Measurements from ENCODE around the gene E2F7.

Gene E2F7

DNA sequence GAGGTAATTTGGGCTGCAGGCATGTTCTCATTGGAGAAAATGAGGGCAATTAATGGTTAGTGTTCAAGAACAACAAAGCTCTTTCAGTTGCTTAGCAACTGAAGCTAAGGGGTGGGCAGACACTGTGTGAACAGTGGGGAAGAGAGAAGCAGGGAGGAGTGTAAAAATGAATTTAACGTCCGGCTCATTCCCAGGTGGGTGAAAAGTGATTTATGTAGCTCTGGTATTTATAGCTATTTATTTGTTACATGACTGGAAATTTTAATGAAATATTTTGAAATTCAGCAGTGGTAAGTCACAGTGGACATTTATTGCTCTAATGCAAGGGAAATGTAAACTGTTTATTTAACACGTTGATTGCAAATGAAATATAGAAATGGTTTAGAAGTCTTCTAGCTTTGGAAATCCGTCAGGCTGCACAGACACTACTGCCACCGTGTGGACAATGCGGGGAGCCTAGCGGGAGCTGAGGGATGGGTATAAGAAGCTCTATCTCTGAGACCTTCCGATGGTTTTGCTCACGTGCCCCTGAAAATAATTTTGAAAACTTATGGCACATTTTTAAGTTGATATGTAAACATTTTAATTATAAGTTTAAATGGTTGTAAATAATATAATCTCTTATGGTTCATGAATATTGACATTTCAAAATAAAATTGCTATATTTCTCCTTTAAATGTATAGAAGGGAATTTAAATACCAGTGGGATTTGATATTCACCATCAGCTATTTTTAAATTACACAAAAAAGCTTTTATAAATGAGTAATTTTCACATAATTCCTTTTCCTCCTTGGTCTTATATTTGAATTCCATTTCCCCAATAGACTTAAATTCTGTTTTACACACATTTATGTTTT lies 54.4 kb downstream of the E2F7 start:
- Histone ChIP-seq H3K9ac (ENCODE audit: low read depth, low read length) (no peak overlapping the region), H3K27me3 (ENCODE audit: control insufficient read depth, insufficient read depth, low read length) (no peaks in the 10 kb centered on the region), H3K9me3 (ENCODE audit: control insufficient read depth, insufficient read depth, low read length) (no peaks in the 10 kb centered on the region), H3K36me3 (ENCODE audit: control insufficient read depth, insufficient read depth, low read length) (no peaks in the 10 kb centered on the region), H3K4me1 (ENCODE audit: control insufficient read depth, insufficient read depth, low read length) (no peaks in the 10 kb centered on the region), H3K4me3 (ENCODE audit: low read depth, low read length) (no peak overlapping the region)

DNA sequence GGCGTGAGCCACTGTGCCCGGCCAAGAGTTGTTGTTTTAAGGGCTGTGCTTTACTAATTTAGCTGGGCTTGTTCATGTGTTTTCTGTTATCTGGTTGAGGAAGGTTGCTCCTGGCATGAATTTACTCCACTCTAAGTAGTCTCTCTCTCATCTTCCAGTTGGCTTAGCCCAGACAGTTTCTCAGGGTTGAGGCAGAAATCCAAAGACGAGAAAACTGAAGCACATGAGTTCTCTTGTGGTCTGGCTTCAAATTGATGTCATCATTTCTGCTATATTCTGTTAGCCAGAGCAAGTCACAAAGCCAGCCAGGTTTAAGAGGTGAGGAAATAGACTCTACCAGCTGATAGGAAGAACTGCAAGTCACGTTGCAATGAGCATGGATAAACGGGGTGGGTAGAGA lies 57.9 kb downstream of the E2F7 start:
- no peaks in the 10 kb centered on the region for H3K36me3 ChIP-seq (ENCODE audit: control insufficient read depth, insufficient read depth, low read length)
- H3K4me1 ChIP-seq (ENCODE audit: control insufficient read depth, insufficient read depth, low read length): no peaks in the 10 kb centered on the region
- no peaks in the 10 kb centered on the region for H3K27me3 ChIP-seq (ENCODE audit: control insufficient read depth, insufficient read depth, low read length)
- H3K9me3 ChIP-seq (ENCODE audit: control insufficient read depth, insufficient read depth, low read length): no peaks in the 10 kb centered on the region
- no peak overlapping the region for H3K9ac ChIP-seq (ENCODE audit: low read depth, low read length)
- H3K4me3 ChIP-seq (ENCODE audit: low read depth, low read length): no peak overlapping the region

DNA sequence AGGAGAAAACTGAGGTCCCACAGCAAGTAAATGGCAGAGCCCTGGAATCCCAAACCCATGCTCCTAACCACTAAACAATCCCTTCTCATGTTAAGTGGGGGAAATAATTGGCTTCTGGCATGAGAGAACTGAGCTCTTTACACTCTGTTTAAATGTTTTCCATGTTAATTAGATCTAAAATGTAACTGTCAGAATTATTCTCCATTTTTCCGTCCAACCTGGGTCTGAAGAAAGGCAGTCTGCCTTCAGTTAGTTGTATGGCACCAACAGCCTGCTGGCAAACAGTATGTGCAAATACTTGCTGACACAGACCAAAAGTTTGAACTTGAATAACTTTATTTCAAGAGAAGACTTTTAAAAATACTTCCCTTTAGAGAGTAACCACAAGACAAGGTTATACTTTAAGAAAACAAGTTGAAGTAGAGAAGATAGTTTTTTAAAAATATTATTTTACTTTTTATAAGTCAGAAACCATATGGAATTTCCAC lies 59.7 kb downstream of the E2F7 start:
- Histone ChIP-seq H3K27me3 (ENCODE audit: control insufficient read depth, insufficient read depth, low read length) (no peaks in the 10 kb centered on the region), H3K4me1 (ENCODE audit: control insufficient read depth, insufficient read depth, low read length) (no peaks in the 10 kb centered on the region), H3K4me3 (ENCODE audit: low read depth, low read length) (no peak overlapping the region), H3K9ac (ENCODE audit: low read depth, low read length) (no peak overlapping the region), H3K36me3 (ENCODE audit: control insufficient read depth, insufficient read depth, low read length) (no peaks in the 10 kb centered on the region), H3K9me3 (ENCODE audit: control insufficient read depth, insufficient read depth, low read length) (no peaks in the 10 kb centered on the region)

DNA sequence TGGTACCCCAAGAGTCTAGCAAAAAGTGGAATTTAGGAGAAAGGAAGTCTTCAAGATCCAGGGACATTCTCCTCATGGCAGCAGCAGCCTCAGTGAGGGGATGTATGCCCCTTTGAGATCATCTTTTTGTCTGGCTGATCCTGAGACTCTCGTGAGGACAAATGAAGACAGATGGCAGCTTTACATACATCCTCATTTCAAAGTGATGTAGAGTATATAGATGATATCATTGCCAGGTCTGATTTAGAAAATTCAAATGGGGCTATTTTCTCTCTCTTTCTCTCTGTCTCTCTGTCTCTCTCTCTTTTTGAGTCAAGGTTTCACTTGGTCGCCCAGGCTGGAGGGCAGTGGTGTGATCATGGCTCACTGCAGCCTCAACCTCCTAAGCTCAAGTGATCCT lies 61.5 kb downstream of the E2F7 start:
- Histone ChIP-seq H3K36me3 (ENCODE audit: control insufficient read depth, insufficient read depth, low read length) (no peaks in the 10 kb centered on the region), H3K9ac (ENCODE audit: low read depth, low read length) (no peak overlapping the region), H3K4me3 (ENCODE audit: low read depth, low read length) (no peak overlapping the region), H3K4me1 (ENCODE audit: control insufficient read depth, insufficient read depth, low read length) (no peaks in the 10 kb centered on the region), H3K27me3 (ENCODE audit: control insufficient read depth, insufficient read depth, low read length) (no peaks in the 10 kb centered on the region), H3K9me3 (ENCODE audit: control insufficient read depth, insufficient read depth, low read length) (no peaks in the 10 kb centered on the region)

DNA sequence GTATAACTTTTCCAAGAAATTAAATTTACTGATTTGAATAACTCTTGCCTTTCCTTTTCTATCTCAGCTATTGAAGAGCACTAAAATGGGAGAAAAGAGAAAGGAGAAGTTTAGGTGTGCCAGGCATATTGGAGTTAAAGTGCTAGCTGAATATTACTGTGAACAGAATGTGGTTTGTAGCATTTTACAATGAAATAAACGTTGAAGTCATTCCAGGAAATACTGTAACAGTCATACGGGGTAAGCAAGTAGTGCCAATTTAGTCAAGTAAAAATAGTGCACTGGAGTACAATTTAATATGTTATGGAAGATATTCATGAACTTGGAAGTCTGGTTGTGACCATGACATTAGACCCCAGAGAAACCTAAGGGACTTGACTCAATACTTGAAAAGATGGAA lies 62.1 kb downstream of the E2F7 start:
- no peak overlapping the region for H3K9ac ChIP-seq (ENCODE audit: low read depth, low read length)
- no peaks in the 10 kb centered on the region for H3K27me3 ChIP-seq (ENCODE audit: control insufficient read depth, insufficient read depth, low read length)
- no peak overlapping the region for H3K4me3 ChIP-seq (ENCODE audit: low read depth, low read length)
- H3K36me3 ChIP-seq (ENCODE audit: control insufficient read depth, insufficient read depth, low read length): no peaks in the 10 kb centered on the region
- H3K4me1 ChIP-seq (ENCODE audit: control insufficient read depth, insufficient read depth, low read length): no peaks in the 10 kb centered on the region
- no peaks in the 10 kb centered on the region for H3K9me3 ChIP-seq (ENCODE audit: control insufficient read depth, insufficient read depth, low read length)

DNA sequence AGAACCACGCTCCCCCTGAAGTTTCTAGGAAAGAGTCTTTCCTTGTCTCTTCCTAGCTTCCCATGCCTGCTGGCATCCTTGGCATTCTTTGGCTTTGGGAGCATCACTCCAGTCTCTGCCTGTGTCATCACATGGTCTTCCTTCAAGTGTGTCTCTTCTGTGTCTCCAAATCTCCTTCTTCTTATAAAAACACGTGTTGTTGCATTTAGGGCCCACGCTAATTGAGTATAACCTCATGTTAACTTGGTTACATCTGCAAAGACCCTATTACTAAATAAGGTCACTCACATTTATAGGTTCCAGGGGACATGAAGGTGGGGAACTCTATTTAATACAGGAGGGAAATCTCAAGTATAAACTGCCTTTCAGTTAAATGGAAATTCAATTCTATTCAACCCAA lies 63.0 kb downstream of the E2F7 start:
- H3K9me3 ChIP-seq (ENCODE audit: control insufficient read depth, insufficient read depth, low read length): no peaks in the 10 kb centered on the region
- no peaks in the 10 kb centered on the region for H3K36me3 ChIP-seq (ENCODE audit: control insufficient read depth, insufficient read depth, low read length)
- H3K4me1 ChIP-seq (ENCODE audit: control insufficient read depth, insufficient read depth, low read length): no peaks in the 10 kb centered on the region
- H3K9ac ChIP-seq (ENCODE audit: low read depth, low read length): no peak overlapping the region
- H3K27me3 ChIP-seq (ENCODE audit: control insufficient read depth, insufficient read depth, low read length): no peaks in the 10 kb centered on the region
- H3K4me3 ChIP-seq (ENCODE audit: low read depth, low read length): no peak overlapping the region

DNA sequence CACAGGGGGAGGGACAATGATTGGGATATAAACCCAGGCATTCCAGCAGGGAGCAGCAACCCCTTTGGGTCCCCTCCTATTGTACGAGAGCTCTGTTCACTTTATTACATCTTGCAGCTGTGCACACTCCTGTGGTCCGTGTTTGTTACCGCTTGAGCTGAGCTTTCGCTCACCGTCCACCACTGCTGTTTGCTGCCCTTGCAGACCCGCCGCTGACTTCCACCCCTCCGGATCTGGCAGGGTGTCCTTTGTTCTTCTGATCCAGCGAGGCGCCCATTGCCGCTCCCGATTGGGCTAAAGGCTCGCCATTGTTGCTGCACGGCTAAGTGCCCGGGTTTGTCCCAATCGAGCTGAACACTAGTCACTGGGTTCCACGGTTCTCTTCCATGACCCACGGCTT lies 64.1 kb downstream of the E2F7 start:
- H3K36me3 ChIP-seq (ENCODE audit: control insufficient read depth, insufficient read depth, low read length): no peaks in the 10 kb centered on the region
- H3K4me1 ChIP-seq (ENCODE audit: control insufficient read depth, insufficient read depth, low read length): no peaks in the 10 kb centered on the region
- H3K9me3 ChIP-seq (ENCODE audit: control insufficient read depth, insufficient read depth, low read length): no peaks in the 10 kb centered on the region
- no peaks in the 10 kb centered on the region for H3K27me3 ChIP-seq (ENCODE audit: control insufficient read depth, insufficient read depth, low read length)
- no peak overlapping the region for H3K9ac ChIP-seq (ENCODE audit: low read depth, low read length)
- H3K4me3 ChIP-seq (ENCODE audit: low read depth, low read length): no peak overlapping the region

DNA sequence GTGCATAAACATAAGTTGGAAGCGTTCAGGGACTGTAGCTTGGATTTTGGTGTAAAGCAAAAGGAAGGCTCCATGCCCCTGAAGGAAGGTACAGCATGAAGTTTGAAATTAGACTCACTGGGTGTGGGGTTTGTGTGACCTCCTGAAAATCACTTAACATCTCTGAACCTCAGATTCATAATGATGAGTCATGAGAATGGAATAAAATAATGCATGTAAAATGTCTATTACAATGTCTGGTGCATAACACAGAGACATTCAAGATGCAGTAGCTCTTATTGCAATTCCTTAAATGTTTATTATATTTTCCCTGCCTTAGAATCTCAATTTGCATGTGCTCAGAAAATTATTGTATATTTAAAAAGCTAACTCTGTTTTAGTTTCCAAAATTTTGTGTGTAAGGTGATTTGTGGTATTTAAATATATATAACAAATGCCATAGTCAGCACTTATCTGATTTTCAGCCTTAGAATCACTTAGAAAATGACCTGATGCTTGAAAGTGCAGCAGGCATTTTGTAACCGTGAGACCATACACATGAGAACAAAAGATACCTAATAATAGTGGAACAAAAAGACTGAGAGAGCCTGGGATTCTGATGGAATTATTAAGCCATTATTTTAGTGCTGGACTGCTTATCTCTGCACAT lies 66.3 kb downstream of the E2F7 start:
- H3K36me3 ChIP-seq (ENCODE audit: control insufficient read depth, insufficient read depth, low read length): no peaks in the 10 kb centered on the region
- H3K9ac ChIP-seq (ENCODE audit: low read depth, low read length): no peak overlapping the region
- no peaks in the 10 kb centered on the region for H3K9me3 ChIP-seq (ENCODE audit: control insufficient read depth, insufficient read depth, low read length)
- H3K27me3 ChIP-seq (ENCODE audit: control insufficient read depth, insufficient read depth, low read length): no peaks in the 10 kb centered on the region
- no peak overlapping the region for H3K4me3 ChIP-seq (ENCODE audit: low read depth, low read length)
- no peaks in the 10 kb centered on the region for H3K4me1 ChIP-seq (ENCODE audit: control insufficient read depth, insufficient read depth, low read length)

DNA sequence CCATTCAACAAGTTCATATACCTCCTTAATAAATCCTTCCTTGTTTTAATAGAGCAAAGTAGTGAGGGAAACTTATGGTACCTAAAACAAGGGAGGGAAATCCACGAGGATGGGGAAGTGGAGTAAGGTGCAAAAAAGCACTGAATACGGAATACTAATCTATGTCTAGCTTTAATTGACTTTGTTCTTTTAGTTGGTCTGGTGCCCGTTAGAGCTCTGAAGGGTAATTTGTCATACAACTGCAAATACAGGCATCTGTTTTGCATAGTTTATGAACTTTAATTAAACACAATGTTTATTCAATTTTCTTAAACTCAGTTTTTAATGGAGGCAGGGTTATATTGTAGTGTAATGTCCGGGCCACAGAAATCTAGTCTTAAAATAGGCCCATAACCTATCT lies 67.0 kb downstream of the E2F7 start:
- Histone ChIP-seq H3K9me3 (ENCODE audit: control insufficient read depth, insufficient read depth, low read length) (no peaks in the 10 kb centered on the region), H3K4me3 (ENCODE audit: low read depth, low read length) (no peak overlapping the region), H3K36me3 (ENCODE audit: control insufficient read depth, insufficient read depth, low read length) (no peaks in the 10 kb centered on the region), H3K27me3 (ENCODE audit: control insufficient read depth, insufficient read depth, low read length) (no peaks in the 10 kb centered on the region), H3K4me1 (ENCODE audit: control insufficient read depth, insufficient read depth, low read length) (no peaks in the 10 kb centered on the region), H3K9ac (ENCODE audit: low read depth, low read length) (no peak overlapping the region)

DNA sequence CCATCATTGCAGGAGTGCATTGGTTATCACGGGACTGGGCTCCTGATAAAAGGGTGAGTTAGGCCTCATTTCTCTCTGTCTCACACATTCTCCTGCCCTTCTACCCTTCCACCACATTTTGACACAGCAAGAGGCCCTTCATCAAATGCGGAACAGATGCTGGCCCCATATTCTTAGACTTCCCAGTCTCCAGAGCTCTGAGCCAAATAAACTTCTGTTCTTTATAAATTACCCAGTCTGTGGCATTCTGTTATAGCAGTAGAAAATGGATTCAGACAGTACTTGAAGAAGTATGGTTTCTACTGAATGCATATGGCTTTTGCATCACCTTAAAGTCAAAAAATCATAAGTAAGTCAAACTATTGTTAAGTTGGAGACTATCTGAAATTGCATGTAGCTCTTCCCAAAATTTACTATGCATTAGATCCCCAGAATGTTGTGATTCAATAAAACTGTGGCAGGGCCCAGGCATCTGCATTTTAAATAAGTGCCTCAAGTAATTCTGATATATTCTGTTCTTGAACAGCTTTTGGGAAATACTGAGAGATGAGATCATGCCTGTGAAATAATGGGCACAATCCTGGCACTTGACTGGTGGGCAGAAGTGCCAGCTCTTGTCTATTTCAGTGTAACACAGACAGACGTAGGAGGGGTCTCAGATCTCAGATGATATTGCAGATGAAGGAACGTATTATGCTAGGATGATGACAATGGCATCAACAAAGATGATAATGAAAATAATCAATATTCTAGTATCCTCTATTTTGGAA lies 68.2 kb downstream of the E2F7 start:
- no peaks in the 10 kb centered on the region for H3K9me3 ChIP-seq (ENCODE audit: control insufficient read depth, insufficient read depth, low read length)
- no peaks in the 10 kb centered on the region for H3K36me3 ChIP-seq (ENCODE audit: control insufficient read depth, insufficient read depth, low read length)
- no peak overlapping the region for H3K4me3 ChIP-seq (ENCODE audit: low read depth, low read length)
- H3K27me3 ChIP-seq (ENCODE audit: control insufficient read depth, insufficient read depth, low read length): no peaks in the 10 kb centered on the region
- no peak overlapping the region for H3K9ac ChIP-seq (ENCODE audit: low read depth, low read length)
- no peaks in the 10 kb centered on the region for H3K4me1 ChIP-seq (ENCODE audit: control insufficient read depth, insufficient read depth, low read length)

DNA sequence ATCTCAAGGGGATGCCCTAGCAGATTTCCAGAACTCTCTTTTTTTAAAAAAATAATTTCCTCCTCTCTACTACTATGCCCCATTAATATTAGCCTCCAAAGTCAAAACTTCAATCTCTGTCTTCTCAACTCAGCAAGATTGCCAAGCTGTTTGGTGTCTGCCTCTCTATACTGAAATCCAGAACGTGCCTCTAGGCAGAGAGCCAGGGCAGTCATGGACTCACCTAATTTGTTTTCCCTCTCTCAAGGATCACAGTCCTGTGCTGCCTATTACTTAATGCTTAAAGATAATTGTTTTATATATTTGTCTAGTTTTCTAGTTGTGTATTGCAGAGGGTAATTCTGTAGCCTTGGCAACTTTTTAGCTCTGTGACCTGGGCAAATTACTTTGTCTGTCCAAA lies 74.7 kb downstream of the E2F7 start:
- no peaks in the 10 kb centered on the region for H3K4me1 ChIP-seq (ENCODE audit: control insufficient read depth, insufficient read depth, low read length)
- H3K9ac ChIP-seq (ENCODE audit: low read depth, low read length): no peak overlapping the region
- H3K36me3 ChIP-seq (ENCODE audit: control insufficient read depth, insufficient read depth, low read length): no peaks in the 10 kb centered on the region
- H3K27me3 ChIP-seq (ENCODE audit: control insufficient read depth, insufficient read depth, low read length): no peaks in the 10 kb centered on the region
- no peaks in the 10 kb centered on the region for H3K9me3 ChIP-seq (ENCODE audit: control insufficient read depth, insufficient read depth, low read length)
- no peak overlapping the region for H3K4me3 ChIP-seq (ENCODE audit: low read depth, low read length)
